Right lobe of liver (tissue), 4 donors: ENCODE measurements around the gene LIN9.

Experiments used
- CTCF ChIP-seq, 4 donors: fragments of 200-600 bp in 3 of 4; fragments of 450-650 bp in 1 of 4; IDR thresholded peaks; one replicate each; pipeline versions ENCODE4 v1.5.1 to v1.8.0; 2016 to 2022; ENCODE audit warnings: antibody characterized with exemption in 4 of 4, mild to moderate bottlenecking in 2 of 4
- POLR2A ChIP-seq: fragments of 450-650 bp; IDR thresholded peaks from one replicate; pipeline ENCODE4 v1.6.1; 2017; ENCODE audit warnings: antibody characterized with exemption, mild to moderate bottlenecking
- donor health status: DM: no; HTN: no; CAD: no.
- donor health status: DM: no; HTN: no; CAD: no.
- donor health status: DM: no; HTN: yes; CAD: no.

DNA sequence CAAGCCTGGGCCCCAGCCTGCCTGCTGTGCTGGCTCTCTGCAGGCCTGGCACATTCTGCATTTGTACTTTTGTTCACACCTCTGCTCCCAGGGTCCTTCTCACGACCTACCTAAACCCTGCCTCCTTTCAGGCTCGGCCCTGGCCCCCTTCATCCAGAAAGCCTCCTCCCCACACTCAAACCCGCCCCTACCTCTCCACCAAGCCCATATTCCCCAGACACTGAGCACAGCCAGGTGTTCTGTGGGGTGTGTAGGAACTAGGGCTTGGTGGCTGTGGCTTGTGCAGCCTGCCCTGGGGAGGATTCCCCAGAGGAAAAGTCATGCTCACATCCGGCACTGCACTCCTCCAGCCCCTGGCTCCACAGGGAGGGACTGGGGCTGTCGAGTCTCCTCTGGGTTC lies 93.7 kb downstream of the LIN9 start:
- TF ChIP-seq POLR2A (no peak), CTCF (IDR thresholded peaks at IDR 0.05) (no peak)
